MM.1S (cell line): ENCODE results near the gene DIS3L2.

Source experiments
- EZH2 ChIP-seq: fragments of 300-600 bp; sonication (generic); optimal IDR thresholded peaks from 2 replicates; pipeline ENCODE3; 2017; ENCODE audit warnings: low read depth, mild to moderate bottlenecking, antibody characterized with exemption, low read length, mixed read lengths
- EZH2phosphoT487 ChIP-seq: fragments of 300-600 bp; sonication (generic); IDR thresholded peaks from 2 replicates; pipeline ENCODE4 v1.6.1; 2018; ENCODE audit warnings: antibody characterized with exemption, low read length
- TF ChIP-seq, protein P1 (sequence below): fragments of 300-600 bp; sonication (generic); IDR thresholded peaks from 2 replicates; pipeline ENCODE4 v1.5.1; 2016; ENCODE audit warnings: antibody characterized with exemption, low read length, mixed read lengths

DNA sequence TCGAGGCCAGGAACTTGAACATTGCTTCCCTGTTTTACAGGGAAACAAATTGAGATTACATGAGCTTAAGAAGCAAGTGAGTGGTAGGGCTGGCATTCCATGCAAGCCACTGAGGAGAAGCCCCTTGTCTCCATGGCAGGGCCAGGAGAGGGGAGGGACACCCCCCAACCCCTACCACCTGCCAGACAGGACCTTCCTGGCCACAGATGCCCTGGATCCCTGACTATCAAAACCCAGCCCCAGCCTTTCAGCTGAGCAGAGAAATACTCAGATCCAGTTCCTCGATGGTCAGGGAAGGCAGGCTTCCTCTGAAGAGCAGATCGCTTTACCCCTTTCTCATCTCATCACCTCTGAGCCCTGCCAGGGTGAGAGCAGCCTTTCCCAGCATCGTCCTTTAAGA, 363.3 kb downstream of the DIS3L2 start:
- TF ChIP-seq EZH2, result no peak
- TF ChIP-seq, protein P1, sequence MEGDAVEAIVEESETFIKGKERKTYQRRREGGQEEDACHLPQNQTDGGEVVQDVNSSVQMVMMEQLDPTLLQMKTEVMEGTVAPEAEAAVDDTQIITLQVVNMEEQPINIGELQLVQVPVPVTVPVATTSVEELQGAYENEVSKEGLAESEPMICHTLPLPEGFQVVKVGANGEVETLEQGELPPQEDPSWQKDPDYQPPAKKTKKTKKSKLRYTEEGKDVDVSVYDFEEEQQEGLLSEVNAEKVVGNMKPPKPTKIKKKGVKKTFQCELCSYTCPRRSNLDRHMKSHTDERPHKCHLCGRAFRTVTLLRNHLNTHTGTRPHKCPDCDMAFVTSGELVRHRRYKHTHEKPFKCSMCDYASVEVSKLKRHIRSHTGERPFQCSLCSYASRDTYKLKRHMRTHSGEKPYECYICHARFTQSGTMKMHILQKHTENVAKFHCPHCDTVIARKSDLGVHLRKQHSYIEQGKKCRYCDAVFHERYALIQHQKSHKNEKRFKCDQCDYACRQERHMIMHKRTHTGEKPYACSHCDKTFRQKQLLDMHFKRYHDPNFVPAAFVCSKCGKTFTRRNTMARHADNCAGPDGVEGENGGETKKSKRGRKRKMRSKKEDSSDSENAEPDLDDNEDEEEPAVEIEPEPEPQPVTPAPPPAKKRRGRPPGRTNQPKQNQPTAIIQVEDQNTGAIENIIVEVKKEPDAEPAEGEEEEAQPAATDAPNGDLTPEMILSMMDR, result no peak
- TF ChIP-seq EZH2phosphoT487, result no peak
